GM19099 (cell line): ENCODE measurements around the gene RNF113B.

ENCODE experiments used
- POLR2A ChIP-seq: IDR thresholded peaks from 3 replicates; pipeline ENCODE4 v1.6.1; 2011; ENCODE audit warnings: low read depth; ENCODE audit not compliant: insufficient read length; ENCODE audit errors: extremely low read depth

The RNF113B gene

DNA sequence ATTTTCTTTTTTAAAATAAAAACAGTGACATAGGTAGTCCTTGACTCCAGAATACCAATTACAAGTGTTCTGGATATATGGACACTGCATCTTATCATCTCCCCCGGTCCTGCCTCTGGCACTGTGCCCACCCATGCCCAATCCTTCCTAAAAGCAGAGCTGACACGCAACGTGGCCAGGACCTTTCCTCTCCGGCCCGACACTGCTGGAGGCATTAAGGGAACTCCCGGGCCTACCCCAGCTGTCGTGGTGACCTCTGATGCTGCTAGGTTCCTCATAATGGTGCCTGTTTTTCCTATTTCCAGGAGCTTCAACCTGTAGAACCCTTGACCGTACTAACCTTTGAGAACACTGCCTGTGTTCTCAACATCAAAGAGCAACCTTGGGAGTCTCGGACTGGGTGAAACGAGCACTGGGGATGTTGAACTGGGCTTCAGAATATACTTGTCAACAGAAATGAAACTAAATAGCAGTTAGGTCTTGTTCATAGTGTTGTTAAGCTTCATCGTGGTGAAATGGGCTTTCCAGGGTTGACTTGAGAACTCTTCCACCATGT, 13.9 kb upstream of the RNF113B start:
- TF ChIP-seq POLR2A = no peak

DNA sequence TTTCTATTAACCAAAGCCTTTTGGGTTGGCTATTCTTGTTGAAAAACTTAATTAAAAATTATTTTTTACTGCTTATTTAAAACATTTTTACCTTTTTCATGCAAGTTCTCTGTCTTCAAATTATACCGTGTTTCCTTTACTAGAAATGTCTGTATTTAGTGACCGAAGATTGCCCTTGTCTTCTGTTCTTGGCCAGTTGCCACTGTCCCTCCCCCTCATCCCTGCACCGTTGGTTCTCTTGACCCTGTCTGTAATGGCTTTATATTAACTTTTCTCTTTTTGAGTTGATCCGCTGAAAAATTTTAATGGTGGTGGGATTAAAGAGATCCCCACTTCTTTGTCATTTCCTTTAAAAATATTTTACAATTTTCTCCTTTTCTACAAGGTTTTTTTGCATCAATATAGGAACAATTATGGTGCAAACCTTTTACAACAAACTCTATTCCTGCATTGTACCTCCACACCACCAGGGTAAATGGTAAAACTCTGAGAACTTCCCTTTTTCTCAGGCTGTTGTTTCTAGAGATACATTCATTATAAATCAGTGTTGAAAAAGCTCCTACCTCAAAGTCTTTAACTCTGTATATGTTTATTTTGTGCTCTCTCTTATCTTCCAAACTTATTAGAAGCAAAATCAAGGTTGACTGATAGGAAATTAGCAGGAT, 12.9 kb upstream of the RNF113B start:
- no peak for TF ChIP-seq POLR2A

DNA sequence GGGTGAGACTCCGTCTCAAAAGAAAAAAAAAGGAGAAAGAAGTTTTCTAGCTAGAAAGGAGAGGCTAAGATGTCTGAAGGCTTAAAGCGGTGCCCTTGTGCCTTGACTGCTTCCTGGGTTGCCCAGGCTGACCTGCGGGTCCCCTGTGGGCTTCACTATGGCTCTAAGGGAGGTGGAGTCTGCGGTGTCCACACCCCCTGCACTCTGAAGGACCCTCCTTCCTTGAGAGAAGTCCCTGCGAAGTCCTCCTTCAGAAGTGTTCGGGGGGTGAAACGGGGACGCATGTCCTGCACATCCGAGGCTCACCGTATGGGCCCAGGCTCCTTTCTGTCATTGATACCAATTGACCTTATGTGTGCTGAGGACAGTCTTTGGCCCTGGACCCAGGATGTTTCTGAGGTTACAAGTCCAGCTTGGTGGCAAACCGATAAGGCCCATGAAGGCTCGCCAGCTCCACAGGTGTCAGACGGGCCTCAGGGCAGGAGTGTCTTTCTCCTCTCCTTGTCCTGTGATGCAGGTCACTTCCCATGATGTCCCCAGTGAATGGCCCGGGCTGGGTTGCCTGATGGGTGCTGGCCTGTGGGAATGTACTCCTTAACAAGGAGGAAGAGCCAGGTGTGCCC, 11.6 kb upstream of the RNF113B start:
- no peak for TF ChIP-seq POLR2A

GRCh38 chr13:98187965-98188261, 10.8 kb upstream of the RNF113B start:
- TF ChIP-seq POLR2A = no peak

GRCh38 chr13:98187155-98187964, 10.3 kb upstream of the RNF113B start:
- TF ChIP-seq POLR2A = no peak

DNA sequence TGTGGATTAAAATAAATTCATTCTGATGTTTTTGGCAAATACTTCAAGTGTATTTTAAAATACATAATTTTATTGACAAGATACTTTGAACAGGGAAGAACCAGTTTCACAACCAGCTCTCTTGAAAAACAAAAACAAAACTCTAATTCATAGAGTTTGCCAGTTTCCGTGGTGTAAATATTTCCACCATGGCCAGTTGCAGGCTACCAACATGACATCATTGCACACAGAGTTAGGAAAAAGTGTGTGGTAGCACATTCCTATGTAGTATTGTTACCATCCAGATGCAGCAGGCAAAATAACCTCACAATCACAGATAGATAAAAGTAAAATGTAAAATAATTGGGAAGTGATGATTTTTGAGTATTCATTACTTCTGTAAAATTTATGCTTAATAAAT, 7.7 kb upstream of the RNF113B start:
- TF ChIP-seq POLR2A = no peak

DNA sequence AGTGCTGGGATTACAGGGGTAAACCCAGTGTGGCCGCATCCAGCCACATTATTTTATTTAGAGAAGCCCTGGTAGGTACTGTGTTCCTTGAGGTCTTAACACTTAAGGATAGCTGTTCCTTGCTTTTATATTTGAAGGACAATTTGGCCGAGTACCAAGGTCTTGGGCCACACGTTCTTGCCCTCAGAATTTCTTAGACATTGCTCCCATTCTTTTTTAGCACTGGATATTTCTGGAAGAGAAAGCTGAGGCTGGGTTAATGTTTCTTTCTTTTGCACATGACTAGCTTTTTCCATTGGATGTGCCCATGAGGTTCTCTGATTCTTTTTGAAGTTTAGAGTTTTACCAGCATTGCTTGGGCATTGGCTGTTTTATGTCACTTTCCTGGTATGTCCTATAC, 5.5 kb upstream of the RNF113B start:
- TF ChIP-seq POLR2A = no peak

GRCh38 chr13:98182153-98182552, 5.1 kb upstream of the RNF113B start:
- TF ChIP-seq POLR2A = no peak

DNA sequence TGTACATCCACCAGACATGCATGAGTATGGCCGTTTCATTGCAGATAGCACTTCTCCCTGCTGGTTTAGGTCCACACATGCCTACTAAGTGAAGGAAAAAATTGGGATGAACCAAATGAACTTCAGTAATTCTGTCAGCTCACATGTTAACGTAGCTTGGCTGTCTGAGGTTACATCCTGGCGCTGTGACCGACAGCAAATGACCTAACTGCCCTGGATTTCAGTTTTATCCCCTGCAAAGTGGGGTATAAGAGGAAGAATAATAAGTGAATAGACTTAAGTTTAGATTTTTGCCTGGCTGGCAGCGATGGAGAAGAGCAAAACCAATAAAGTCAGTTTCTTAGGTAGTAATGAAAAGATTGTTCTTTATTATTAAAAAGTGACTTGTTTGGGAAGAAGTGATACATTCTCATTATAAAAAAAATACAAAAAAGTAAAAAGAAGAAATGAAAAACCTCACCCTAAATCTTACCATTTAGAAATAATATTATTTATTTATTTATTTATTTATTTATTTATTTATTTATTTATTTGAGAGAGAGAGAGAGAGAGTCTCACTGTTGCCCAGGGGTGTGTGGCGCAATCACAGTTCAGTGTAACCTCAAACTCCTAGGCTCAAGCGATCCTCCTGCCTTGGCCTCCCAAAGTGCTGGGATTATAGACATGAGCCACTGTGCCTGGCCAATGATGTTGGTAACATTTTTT, 4.2 kb upstream of the RNF113B start:
- TF ChIP-seq POLR2A = no peak

DNA sequence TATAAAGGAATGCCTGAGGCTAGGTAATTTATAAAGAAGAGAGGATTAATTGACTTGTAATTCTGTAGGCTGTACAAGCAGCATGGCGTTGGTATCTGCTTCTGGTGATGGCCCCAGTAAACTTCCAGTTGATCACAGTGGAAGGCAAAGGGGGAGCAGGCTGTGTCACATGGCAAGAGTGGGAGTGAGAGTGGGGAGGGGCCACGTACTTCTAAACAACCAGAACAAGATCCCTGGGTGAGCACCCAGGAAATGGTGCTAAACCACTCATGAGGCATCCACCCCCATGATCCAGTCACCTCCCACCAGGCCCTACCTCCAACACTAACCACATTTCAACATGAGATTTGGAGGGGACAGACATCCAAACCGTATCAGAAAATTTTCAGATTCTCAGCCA, 3.0 kb upstream of the RNF113B start:
- TF ChIP-seq POLR2A = no peak

- no peak for TF ChIP-seq POLR2A
These were observed 1.2 kb downstream of the RNF113B start for GRCh38 chr13:98175823-98176222.

DNA sequence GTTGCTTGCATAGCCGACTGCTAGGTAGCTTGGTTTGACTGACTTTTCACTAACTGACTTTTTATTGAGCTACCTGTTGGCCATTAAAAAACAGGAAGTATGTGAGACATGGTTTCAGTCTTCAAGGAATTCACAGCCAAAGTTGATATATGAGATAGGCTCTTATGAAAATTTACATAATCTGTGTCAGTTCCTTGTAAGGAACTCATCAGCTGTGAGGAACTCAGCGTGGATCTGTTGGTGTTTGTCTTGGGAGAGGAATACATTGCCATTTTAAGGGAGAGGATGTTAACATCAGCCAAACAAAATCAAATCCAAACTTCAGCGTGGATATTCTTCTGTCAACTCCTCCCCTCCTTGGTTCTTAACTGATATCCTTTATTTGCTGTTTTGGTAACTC, 2.0 kb downstream of the RNF113B start:
- no peak for TF ChIP-seq POLR2A

DNA sequence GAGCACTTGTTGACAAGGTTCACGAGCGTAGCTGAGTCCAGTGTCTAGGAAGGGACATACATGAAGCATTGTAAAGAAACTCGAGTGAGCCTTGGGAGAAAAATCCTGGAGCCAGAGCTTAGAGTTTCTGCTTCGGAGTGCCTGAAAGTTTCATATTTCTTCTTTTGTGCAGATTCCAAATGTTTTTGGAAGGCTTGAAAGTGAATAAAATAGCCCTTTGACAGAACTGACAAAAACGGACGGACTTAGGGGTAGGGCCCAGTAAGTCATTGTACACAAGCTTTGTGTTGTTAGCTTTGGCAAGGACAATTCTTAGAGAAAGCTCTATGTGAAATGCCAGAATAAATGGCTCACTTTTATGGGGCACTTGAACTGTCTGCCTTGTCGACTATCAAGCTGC, 2.8 kb downstream of the RNF113B start:
- no peak for TF ChIP-seq POLR2A

- no peak for TF ChIP-seq POLR2A
These were observed 3.5 kb downstream of the RNF113B start for GRCh38 chr13:98173431-98174152.
